Vagina (tissue), 2 donors: Measurements from ENCODE around the gene INTS6.

Source experiments
- POLR2AphosphoS5 ChIP-seq, 2 donors: sonication (generic); formaldehyde crosslinking; IDR thresholded peaks; one replicate each; pipeline ENCODE4 v1.9.0; 2017; ENCODE audit warnings: antibody characterized with exemption in 2 of 2, mild to moderate bottlenecking in 2 of 2, low read depth in 1 of 2; ENCODE audit not compliant: insufficient read depth in 1 of 2
- TF ChIP-seq, protein P1 (sequence below), 3 experiments: fragments of 450-650 bp in 2 of 3; fragments of 200-600 bp in 1 of 3; sonication (generic) in 1 of 3; IDR thresholded peaks; one replicate each; pipeline ENCODE4 v1.5.1; 2017 to 2019; ENCODE audit warnings: antibody characterized with exemption in 3 of 3, mild to moderate bottlenecking in 2 of 3, moderate library complexity in 2 of 3

DNA sequence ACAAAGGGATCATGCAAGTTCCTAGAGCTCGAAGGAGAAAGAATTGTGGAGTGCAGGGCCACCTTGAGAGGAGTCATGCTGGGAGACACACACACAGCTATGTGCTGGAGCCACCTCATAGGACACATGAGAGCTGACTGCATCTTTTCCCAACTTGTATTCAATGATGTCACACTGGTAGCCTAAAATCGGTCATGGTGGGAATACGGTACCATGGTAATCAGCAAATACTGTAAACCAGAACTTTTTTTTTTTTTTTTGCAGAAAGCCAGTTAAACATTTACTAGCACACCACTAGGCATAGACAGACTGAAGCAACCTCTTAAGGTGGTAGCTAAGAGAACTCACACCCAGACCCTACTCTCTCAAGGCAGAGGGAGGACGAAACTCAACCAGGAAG, 47.0 kb upstream of the INTS6 start:
- TF ChIP-seq, protein P1, sequence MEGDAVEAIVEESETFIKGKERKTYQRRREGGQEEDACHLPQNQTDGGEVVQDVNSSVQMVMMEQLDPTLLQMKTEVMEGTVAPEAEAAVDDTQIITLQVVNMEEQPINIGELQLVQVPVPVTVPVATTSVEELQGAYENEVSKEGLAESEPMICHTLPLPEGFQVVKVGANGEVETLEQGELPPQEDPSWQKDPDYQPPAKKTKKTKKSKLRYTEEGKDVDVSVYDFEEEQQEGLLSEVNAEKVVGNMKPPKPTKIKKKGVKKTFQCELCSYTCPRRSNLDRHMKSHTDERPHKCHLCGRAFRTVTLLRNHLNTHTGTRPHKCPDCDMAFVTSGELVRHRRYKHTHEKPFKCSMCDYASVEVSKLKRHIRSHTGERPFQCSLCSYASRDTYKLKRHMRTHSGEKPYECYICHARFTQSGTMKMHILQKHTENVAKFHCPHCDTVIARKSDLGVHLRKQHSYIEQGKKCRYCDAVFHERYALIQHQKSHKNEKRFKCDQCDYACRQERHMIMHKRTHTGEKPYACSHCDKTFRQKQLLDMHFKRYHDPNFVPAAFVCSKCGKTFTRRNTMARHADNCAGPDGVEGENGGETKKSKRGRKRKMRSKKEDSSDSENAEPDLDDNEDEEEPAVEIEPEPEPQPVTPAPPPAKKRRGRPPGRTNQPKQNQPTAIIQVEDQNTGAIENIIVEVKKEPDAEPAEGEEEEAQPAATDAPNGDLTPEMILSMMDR (IDR thresholded peaks at IDR 0.05) = no peak
- no peak for TF ChIP-seq POLR2AphosphoS5 (IDR thresholded peaks at IDR 0.05; ENCODE audit: insufficient read depth in 1 of 2, low read depth in 1 of 2)
